Heart right ventricle (tissue), 16 donors: ENCODE data around the gene CNOT4. TPM values are rescaled to one million over a fixed set of nuclear protein-coding genes. Genes with fewer than 3 reads are reported as not detected.

Experiments used
- ATAC-seq, 8 donors: fragments of 200-7000 bp; cut with Tn5 transposase; one replicate each; pipeline ENCODE4 v1.9.1; 2020; ENCODE audit warnings: mild to moderate bottlenecking in 8 of 8, moderate library complexity in 8 of 8, moderate number of reproducible peaks in 1 of 8
- DNase-seq, 2 donors: peaks; one replicate each; pipeline ENCODE4 v3.0.0-alpha.2; 2020
- H3K27ac ChIP-seq, 10 donors: fragments of 200-600 bp; sonication (generic) in 2 of 10; one replicate each; pipeline versions ENCODE4 v1.5.0 to v1.8.0; 2020 to 2022; ENCODE audit warnings: mild to moderate bottlenecking in 3 of 10
- H3K27me3 ChIP-seq, 7 donors: fragments of 200-600 bp; one replicate each; pipeline ENCODE4 v1.8.0; 2021 to 2022; ENCODE audit warnings: mild to moderate bottlenecking in 2 of 7
- H3K36me3 ChIP-seq, 9 donors: fragments of 200-600 bp; sonication (generic) in 1 of 9; one replicate each; pipeline versions ENCODE4 v1.5.0 to v1.8.0; 2020 to 2022; ENCODE audit warnings: mild to moderate bottlenecking in 2 of 9
- H3K4me1 ChIP-seq, 9 donors: fragments of 200-600 bp; sonication (generic) in 1 of 9; one replicate each; pipeline versions ENCODE4 v1.5.0 to v1.8.0; 2020 to 2022; ENCODE audit warnings: mild to moderate bottlenecking in 4 of 9
- H3K4me3 ChIP-seq, 10 donors: fragments of 200-600 bp; sonication (generic) in 2 of 10; one replicate each; pipeline versions ENCODE4 v1.5.0 to v1.8.0; 2020 to 2022; ENCODE audit warnings: mild to moderate bottlenecking in 7 of 10, moderate library complexity in 2 of 10
- H3K9me3 ChIP-seq, 11 donors: fragments of 200-600 bp in 10 of 11; sonication (generic) in 2 of 11; one replicate each; pipeline versions ENCODE4 v1.5.0 to v1.8.0; 2013 to 2022; ENCODE audit warnings: mild to moderate bottlenecking in 2 of 11, control low read depth in 1 of 11, moderate library complexity in 1 of 11
- CTCF ChIP-seq, 9 donors: fragments of 200-600 bp; sonication (generic) in 2 of 9; IDR thresholded peaks; one replicate each; pipeline versions ENCODE4 v1.5.0 to v1.8.0; 2021 to 2022; ENCODE audit warnings: antibody characterized with exemption in 9 of 9, mild to moderate bottlenecking in 5 of 9, moderate library complexity in 1 of 9
- whole genome bisulfite sequencing, 2 donors: extraction: QIAGEN DNeasy Blood & Tissue Kit; methylation state at CpG; one replicate each; pipeline ENCODE4 v1.1.7; 2013; ENCODE audit warnings: inconsistent platforms in 1 of 2; 5-methylcytosine and 5-hydroxymethylcytosine counted together
- intact Hi-C, 10 donors: fragments of 100-400 bp; cut with DNase I; formaldehyde crosslinking; loops; one replicate each; pipeline versions ENCODE4 v1.11.1 to v1.14.2; 2022
- polyA plus RNA-seq, 2 donors: library from polyadenylated mRNA; stranded (reverse); fragments of 200-250 nt; gene quantifications; one replicate each; pipeline ENCODE4 v1.2.3, GENCODE V29; 2013
- total RNA-seq, 10 donors: library from RNA; stranded (reverse); fragmentation: NEBNext Ultra II Directional in 3 of 10; extraction: Animal tissue kit (Norgen Biotek cat#: 25700) in 3 of 10; gene quantifications; one replicate each; pipeline versions ENCODE4 v1.2.1 to v1.2.4, GENCODE V29; 2021 to 2023
- donor health status: Arrhythmogenic right ventricular cardiomyopathy.
- donor health status: ischemic (EF 13 %, LVEDD 7.1; RV severe dilation, severe dysfunction).
- donor health status: healthy with polysubstance abuse.
- donor health status: DM: no; HTN: yes; CAD: no.
- donor health status: DM: no; HTN: no; CAD: no.
- donor health status: ischemic (EF 25% LVEDD 6.9; RV normal size, moderate dysfunction).
- donor health status: ischemic (EF 25% LVEDD 5.7; RV mildly dilated, moderate dysfunction).
- donor health status: healthy.
- donor health status: DM: yes; HTN: yes; CAD: no.
- donor health status: Ischemic cardiomyopathy.
- donor health status: ischemic (EF 35%, LVEDD 5.7; RV mildly dilated, moderate dysfunction).
- donor health status: nonischemic (EF 11% LVEDD 7.7; RV severe dilation, severe dysfunction).
- donor health status: DM: yes; HTN: yes; CAD: no.
- donor health status: PGD.
- donor health status: ischemic (EF 29% LVEDD 5.4; RV normal size, mild dysfunction).
- donor health status: nonischemic (EF 23%, LVEDD 6.1; RV moderate dilation, normal function).

The CNOT4 gene
- total and polyA plus RNA-seq, 12 donors, result 5.2 to 31.7 (median 27.0) TPM

GRCh38 chr7:135459076-135459475 is 50.8 kb downstream of the CNOT4 start:
- H3K27ac ChIP-seq, result no peak overlapping the region
- H3K4me3 ChIP-seq, result no peak overlapping the region
- no peaks in the 10 kb centered on the region for H3K9me3 ChIP-seq
- WGBS, 2 donors, result 55 to 58% methylated on average over 6 of the region's 6 CpGs
- TF ChIP-seq CTCF (IDR thresholded peaks at IDR 0.05), result no peak
- peak in 1 of 8 donors; percentile 14 for ATAC-seq
- H3K36me3 ChIP-seq, result no peaks in the 10 kb centered on the region
- no peaks in the 10 kb centered on the region for H3K27me3 ChIP-seq
- DNase-seq, result no peak
- H3K4me1 ChIP-seq, result peaks cover 0 to 58% (median 24%) of the 10 kb centered on the region in 9 donors
- intact Hi-C loops, result no loop called here

- TF ChIP-seq CTCF (IDR thresholded peaks at IDR 0.05), result no peak
- Histone ChIP-seq H3K27me3 (no peaks in the 10 kb centered on the region), H3K36me3 (no peaks in the 10 kb centered on the region), H3K27ac (no peak overlapping the region), H3K9me3 (no peaks in the 10 kb centered on the region), H3K4me3 (no peak overlapping the region), H3K4me1 (peaks cover 0 to 42% (median 8%) of the 10 kb centered on the region in 9 donors)
- ATAC-seq (no peak), DNase-seq (no peak)
- intact Hi-C loops, result no loop called here
- WGBS, 2 donors, result 93 to 95% methylated on average over 3 of the region's 3 CpGs
Measured at GRCh38 chr7:135454060-135454459, 55.8 kb downstream of the CNOT4 start.

- DNase-seq, result no peak
- Histone ChIP-seq H3K4me1 (peaks cover 0 to 31% (median 12%) of the 10 kb centered on the region in 9 donors), H3K27ac (no peak overlapping the region), H3K4me3 (no peak overlapping the region), H3K36me3 (peaks cover 0 to under 1% (median 0%) of the 10 kb centered on the region in 9 donors), H3K9me3 (no peaks in the 10 kb centered on the region), H3K27me3 (no peaks in the 10 kb centered on the region)
- no peak for ATAC-seq
- TF ChIP-seq CTCF (IDR thresholded peaks at IDR 0.05), result no peak
- intact Hi-C loops, result no loop called here
Measured at GRCh38 chr7:135449436-135449835, 60.5 kb downstream of the CNOT4 start.

- Histone ChIP-seq H3K4me1 (peaks cover 0 to 27% (median 12%) of the 10 kb centered on the region in 9 donors), H3K36me3 (peaks cover 0 to 7% (median 0%) of the 10 kb centered on the region in 9 donors), H3K27me3 (no peaks in the 10 kb centered on the region), H3K4me3 (no peak overlapping the region), H3K9me3 (no peaks in the 10 kb centered on the region), H3K27ac (no peak overlapping the region)
- WGBS, 2 donors, result 76 to 88% methylated on average over 1 of the region's 1 CpG
- intact Hi-C loops, result no loop called here
- DNase-seq (no peak), ATAC-seq (no peak)
- TF ChIP-seq CTCF (IDR thresholded peaks at IDR 0.05), result no peak
Measured at GRCh38 chr7:135448753-135449152, 61.1 kb downstream of the CNOT4 start.
